BLaER1 treated with 17β-estradiol and CSF1 and Interleukin-3, amounts not matched to agents 10 nM and 100 nM (cell line): Measurements from ENCODE around the gene TMEM273.
A peak's percentile ranks its signal among the peaks of the same experiment; 100 is the strongest.
"Not testable (repeated sequence)": the region's sequence is repeated elsewhere in the genome, so short reads cannot be mapped to it uniquely, and the experiment has no call there.

Source experiments
- H3K27ac ChIP-seq, 11 experiments: shearing (Covaris generic); formaldehyde crosslinking; 2 replicates each; pipeline ENCODE4 v1.8.1; 2022
- H3K27me3 ChIP-seq, 11 experiments: shearing (Covaris generic); formaldehyde crosslinking; 2 replicates each; pipeline ENCODE4 v1.8.1; 2022
- H3K36me3 ChIP-seq, 11 experiments: shearing (Covaris generic); formaldehyde crosslinking; 2 replicates each; pipeline ENCODE4 v1.8.1; 2022
- H3K4me1 ChIP-seq, 10 experiments: shearing (Covaris generic); formaldehyde crosslinking; 2 replicates each; pipeline ENCODE4 v1.8.1; 2022
- H3K4me2 ChIP-seq, 11 experiments: shearing (Covaris generic); formaldehyde crosslinking; 2 replicates each; pipeline ENCODE4 v1.8.1; 2022
- H3K4me3 ChIP-seq, 10 experiments: shearing (Covaris generic); formaldehyde crosslinking; 2 replicates each; pipeline ENCODE4 v1.8.1; 2022
- H3K9ac ChIP-seq, 11 experiments: shearing (Covaris generic); formaldehyde crosslinking; 2 replicates each; pipeline ENCODE4 v1.8.1; 2022
- H3K9me3 ChIP-seq, 11 experiments: shearing (Covaris generic); formaldehyde crosslinking; replicated peaks in 1 of 11; 2 replicates each; pipeline ENCODE4 v1.8.1; 2022
- H4K20me1 ChIP-seq, 11 experiments: shearing (Covaris generic); formaldehyde crosslinking; 2 replicates each; pipeline ENCODE4 v1.8.1; 2022
- Cebpa-rat ChIP-seq, 11 experiments: shearing (Covaris generic); IDR thresholded peaks; 2 replicates each; pipeline ENCODE4 v1.8.1; 2022

The TMEM273 gene

DNA sequence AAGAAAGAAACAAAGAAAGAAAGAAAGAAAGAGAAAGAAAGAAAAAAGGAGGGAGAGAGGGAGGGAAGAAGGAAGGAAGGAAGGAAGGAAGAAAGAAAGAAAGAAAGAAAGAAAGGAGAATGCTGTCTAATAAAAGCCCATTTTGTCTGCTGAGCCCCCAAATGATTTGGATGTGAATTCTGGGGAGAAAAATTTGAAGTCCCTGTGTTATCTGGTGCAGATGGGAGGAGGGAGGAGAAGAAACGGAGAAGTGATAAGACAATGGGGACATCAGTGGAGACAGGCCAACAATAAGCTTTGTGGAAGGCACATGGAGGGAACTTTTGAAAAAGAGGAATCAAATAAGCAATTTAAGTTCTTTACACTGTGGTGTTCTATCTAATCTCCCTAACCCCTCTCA, 24.6 kb upstream of the TMEM273 start:
- Histone ChIP-seq H3K9me3 (no peaks in the 10 kb centered on the region), H3K27me3 (no peaks in the 10 kb centered on the region), H4K20me1 (no peaks in the 10 kb centered on the region), H3K36me3 (no peaks in the 10 kb centered on the region), H3K4me2 (no peak overlapping the region), H3K9ac (no peak overlapping the region), H3K4me1 (peaks cover 0 to 7% (median 3%) of the 10 kb centered on the region in 10 experiments; a peak in 7 of 20 replicates), H3K4me3 (no peak overlapping the region), H3K27ac (no peak overlapping the region)
- TF ChIP-seq Cebpa-rat (IDR thresholded peaks at IDR 0.05) = no peak

DNA sequence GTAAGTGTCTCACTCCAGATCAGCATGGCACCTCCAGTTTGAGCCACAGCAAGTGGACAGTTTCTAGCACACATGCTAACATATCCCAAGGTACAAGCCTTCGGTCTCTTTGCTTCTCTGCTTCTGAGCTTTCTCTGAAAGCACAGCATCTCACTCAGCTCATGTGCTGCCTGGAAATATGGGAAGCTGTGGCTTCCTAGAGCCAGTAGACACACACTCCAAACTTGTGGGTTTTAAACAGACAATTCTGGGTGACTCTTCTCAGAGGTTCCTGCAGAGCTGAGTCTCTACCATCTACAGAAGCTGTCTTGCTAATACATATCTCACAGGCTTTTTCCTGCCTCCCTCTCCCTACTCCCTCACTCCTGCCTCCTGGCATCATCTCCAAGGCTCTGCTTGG, 23.9 kb upstream of the TMEM273 start:
- Histone ChIP-seq H3K27ac (no peak overlapping the region), H3K4me3 (no peak overlapping the region), H3K36me3 (no peaks in the 10 kb centered on the region), H3K4me1 (peaks cover 0 to 7% (median 3%) of the 10 kb centered on the region in 10 experiments; a peak in 7 of 20 replicates), H3K4me2 (peak overlapping the region in 3 of 11 experiments; percentile 0 to 36 (median 33); a peak in 3 of 22 replicates), H4K20me1 (no peaks in the 10 kb centered on the region), H3K9me3 (no peaks in the 10 kb centered on the region), H3K9ac (no peak overlapping the region), H3K27me3 (no peaks in the 10 kb centered on the region)
- no peak for TF ChIP-seq Cebpa-rat (IDR thresholded peaks at IDR 0.05)

DNA sequence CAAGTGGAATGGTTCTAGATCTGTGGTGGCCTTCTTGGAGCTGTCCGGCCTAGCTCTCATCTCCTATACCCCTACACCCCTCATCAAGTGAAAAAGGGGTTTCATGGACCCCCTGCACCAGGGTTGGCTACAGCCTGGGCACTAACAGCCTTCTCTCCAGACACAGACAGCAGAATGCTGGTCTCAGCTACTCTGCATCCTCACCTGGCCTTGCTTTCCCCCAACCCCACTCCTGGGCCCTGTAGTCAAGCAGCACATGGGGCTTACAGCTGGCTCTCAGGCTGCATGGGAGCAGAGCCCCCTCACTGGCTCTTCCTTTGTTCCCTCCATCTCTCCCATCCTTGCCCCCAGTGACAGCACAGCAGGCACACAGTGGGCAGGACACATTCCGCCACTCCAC, 20.8 kb upstream of the TMEM273 start:
- H3K36me3 ChIP-seq = no peaks in the 10 kb centered on the region
- H3K9me3 ChIP-seq = peaks cover 6 to 12% (median 7%) of the 10 kb centered on the region in 11 experiments; a peak in 14 of 22 replicates
- H4K20me1 ChIP-seq = no peaks in the 10 kb centered on the region
- no peak overlapping the region for H3K27ac ChIP-seq
- no peak for TF ChIP-seq Cebpa-rat (IDR thresholded peaks at IDR 0.05)
- peaks cover 0 to 10% (median 4%) of the 10 kb centered on the region in 10 experiments; a peak in 9 of 20 replicates for H3K4me1 ChIP-seq
- no peak overlapping the region for H3K4me2 ChIP-seq
- H3K9ac ChIP-seq = no peak overlapping the region
- H3K27me3 ChIP-seq = no peaks in the 10 kb centered on the region
- no peak overlapping the region for H3K4me3 ChIP-seq

DNA sequence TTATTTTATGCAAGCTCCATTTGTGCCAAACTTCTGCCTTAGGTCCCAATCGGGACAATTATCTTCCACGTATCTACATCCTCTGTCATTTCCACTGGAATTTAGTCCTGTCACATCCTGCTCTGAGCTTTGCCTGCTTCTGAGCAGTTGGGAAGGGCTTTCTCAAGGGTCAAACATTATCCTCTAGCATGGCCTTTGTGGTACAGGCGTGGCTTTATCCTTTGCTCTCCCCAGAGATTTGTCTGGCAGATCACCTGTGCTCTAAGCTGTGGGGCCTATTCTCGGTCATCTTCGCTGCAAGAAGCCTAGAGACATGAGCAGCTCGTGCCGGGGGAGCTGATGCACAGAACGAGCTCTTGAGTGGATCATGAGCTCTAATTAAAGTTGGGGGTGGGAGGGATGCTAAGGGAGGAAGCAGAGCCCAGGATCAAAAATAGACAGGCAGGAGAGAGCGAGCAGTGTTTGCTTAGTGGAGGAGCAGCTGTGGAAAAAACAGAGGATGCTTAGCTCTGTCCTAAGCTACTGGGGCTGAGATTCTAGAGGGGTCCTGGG, 19.8 kb upstream of the TMEM273 start:
- no peak overlapping the region for H3K9ac ChIP-seq
- no peak overlapping the region for H3K27ac ChIP-seq
- peaks cover 7 to 21% (median 13%) of the 10 kb centered on the region in 11 experiments; a peak in 14 of 22 replicates for H3K9me3 ChIP-seq
- no peak overlapping the region for H3K4me3 ChIP-seq
- no peak for TF ChIP-seq Cebpa-rat (IDR thresholded peaks at IDR 0.05)
- H3K36me3 ChIP-seq = no peaks in the 10 kb centered on the region
- H3K27me3 ChIP-seq = no peaks in the 10 kb centered on the region
- H3K4me1 ChIP-seq = peaks cover 0 to 10% (median 4%) of the 10 kb centered on the region in 10 experiments; a peak in 9 of 20 replicates
- no peak overlapping the region for H3K4me2 ChIP-seq
- no peaks in the 10 kb centered on the region for H4K20me1 ChIP-seq

DNA sequence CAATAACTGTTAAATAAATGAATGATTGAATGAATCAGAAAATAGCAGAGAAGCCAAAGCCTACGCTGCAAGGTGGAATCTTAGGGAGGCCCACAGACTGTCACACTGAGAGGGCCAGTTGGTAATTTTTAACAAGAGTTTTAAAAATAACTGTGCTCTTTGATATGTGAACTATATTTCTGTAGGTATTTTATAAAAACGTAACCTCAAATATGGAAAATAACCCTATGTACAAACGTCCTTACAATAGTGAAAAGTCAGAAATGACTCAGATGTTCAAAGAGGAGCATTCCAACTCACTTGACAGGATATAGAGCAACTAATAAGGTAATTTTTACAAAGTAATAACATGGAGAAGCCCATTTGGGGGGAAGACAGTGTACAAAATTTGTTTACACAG, 18.9 kb upstream of the TMEM273 start:
- no peak overlapping the region for H3K4me2 ChIP-seq
- H3K4me3 ChIP-seq = no peak overlapping the region
- H3K9ac ChIP-seq = no peak overlapping the region
- TF ChIP-seq Cebpa-rat (IDR thresholded peaks at IDR 0.05) = no peak
- H3K27me3 ChIP-seq = no peaks in the 10 kb centered on the region
- peaks cover 0 to 7% (median 4%) of the 10 kb centered on the region in 10 experiments; a peak in 9 of 20 replicates for H3K4me1 ChIP-seq
- no peaks in the 10 kb centered on the region for H3K36me3 ChIP-seq
- H4K20me1 ChIP-seq = no peaks in the 10 kb centered on the region
- H3K27ac ChIP-seq = no peak overlapping the region
- peaks cover 7 to 21% (median 13%) of the 10 kb centered on the region in 11 experiments; a peak in 14 of 22 replicates for H3K9me3 ChIP-seq

DNA sequence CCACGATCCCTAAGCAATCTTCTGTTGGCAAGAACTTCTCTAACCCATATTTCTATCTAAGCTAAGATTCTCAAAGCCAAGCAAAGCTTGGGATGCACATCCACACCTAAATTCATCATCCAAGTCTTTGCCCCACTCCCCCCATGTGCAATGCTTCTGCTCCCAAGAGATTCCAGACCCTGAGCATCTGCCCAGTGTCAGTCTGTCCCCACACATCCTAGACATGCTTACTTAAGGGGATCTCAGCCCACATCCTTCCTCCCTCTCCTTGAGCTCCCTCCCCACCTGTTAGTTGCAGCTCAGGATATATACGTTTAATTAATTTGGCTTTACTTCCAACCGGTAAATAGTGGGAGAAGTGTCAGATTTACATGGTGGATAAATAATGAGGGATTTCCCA, 17.0 kb upstream of the TMEM273 start:
- H3K4me1 ChIP-seq = peaks cover 0 to 4% (median 1%) of the 10 kb centered on the region in 10 experiments; a peak in 3 of 20 replicates
- TF ChIP-seq Cebpa-rat (IDR thresholded peaks at IDR 0.05) = no peak
- no peak overlapping the region for H3K27ac ChIP-seq
- no peaks in the 10 kb centered on the region for H3K27me3 ChIP-seq
- H3K36me3 ChIP-seq = no peaks in the 10 kb centered on the region
- no peak overlapping the region for H3K9ac ChIP-seq
- peaks cover 7 to 21% (median 13%) of the 10 kb centered on the region in 11 experiments; a peak in 14 of 22 replicates for H3K9me3 ChIP-seq
- peak overlapping the region in 6 of 11 experiments; percentile 7 to 31 (median 20); a peak in 4 of 22 replicates for H3K4me2 ChIP-seq
- H4K20me1 ChIP-seq = no peaks in the 10 kb centered on the region
- no peak overlapping the region for H3K4me3 ChIP-seq

DNA sequence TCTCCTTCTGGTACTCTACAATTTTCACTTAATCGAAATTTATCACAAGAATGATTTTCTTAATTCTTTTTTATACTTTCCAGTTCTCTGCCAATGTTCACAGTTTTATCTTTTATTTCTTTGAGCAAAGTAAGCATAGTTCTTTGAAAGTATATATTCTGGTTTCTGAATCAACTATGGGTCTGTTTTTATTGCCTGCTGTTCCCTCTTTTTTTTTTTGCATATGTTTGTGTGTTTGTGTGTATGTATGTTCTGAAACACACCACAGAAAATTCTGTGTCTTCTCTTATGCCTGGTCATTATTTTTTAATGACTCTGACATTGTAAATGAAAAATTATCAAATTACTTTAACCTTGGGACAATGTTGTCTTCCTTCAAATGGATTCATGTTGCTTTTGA, 15.9 kb upstream of the TMEM273 start:
- Histone ChIP-seq H3K9me3 (peaks cover 7 to 21% (median 13%) of the 10 kb centered on the region in 11 experiments; a peak in 14 of 22 replicates), H4K20me1 (no peaks in the 10 kb centered on the region), H3K4me1 (peaks cover 0 to 4% (median 1%) of the 10 kb centered on the region in 10 experiments; a peak in 3 of 20 replicates), H3K36me3 (no peaks in the 10 kb centered on the region), H3K4me3 (no peak overlapping the region), H3K27me3 (no peaks in the 10 kb centered on the region), H3K27ac (no peak overlapping the region), H3K4me2 (no peak overlapping the region), H3K9ac (no peak overlapping the region)
- TF ChIP-seq Cebpa-rat (IDR thresholded peaks at IDR 0.05) = no peak

DNA sequence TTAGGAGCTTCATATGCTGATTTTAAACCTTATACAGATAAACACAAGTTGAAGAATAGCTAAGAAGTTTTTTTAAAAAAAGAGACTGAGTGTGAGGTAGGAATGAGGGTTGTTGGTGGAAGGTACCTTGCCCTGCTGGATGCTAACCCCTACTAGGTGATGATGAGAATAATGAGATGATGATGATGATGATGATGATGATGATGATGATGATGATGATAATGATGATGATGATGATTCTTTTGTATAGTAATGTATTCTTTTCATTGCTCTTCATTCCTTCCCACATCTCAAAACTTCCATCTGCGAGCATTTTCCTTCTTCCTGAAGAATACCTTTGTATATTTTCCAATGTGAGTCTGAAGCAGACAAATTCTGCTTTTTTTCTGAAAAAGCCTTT, 14.1 kb upstream of the TMEM273 start:
- no peak overlapping the region for H3K9ac ChIP-seq
- peaks cover 0 to 4% (median 1%) of the 10 kb centered on the region in 10 experiments; a peak in 3 of 20 replicates for H3K4me1 ChIP-seq
- H4K20me1 ChIP-seq = no peaks in the 10 kb centered on the region

DNA sequence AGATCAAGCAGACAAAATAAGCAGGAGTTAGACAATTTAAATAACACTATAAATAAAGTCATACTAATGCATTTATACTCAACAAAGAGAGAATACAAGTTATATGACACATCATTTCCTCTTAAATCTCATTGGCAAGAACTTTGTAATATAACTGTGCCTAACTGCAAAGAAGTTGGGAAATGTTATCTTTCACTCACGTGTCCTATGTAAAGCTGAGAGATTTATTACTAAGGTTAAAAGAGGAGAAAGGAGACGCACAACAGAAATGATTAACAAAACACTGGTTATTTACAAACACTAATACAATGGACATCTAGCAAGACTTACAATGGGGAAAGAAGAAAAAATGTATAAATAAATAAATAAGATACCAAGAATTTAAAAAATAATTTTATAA, 12.7 kb upstream of the TMEM273 start:
- Histone ChIP-seq H3K9me3 (peaks cover 7 to 21% (median 13%) of the 10 kb centered on the region in 11 experiments; a peak in 14 of 22 replicates), H3K4me2 (no peak overlapping the region), H3K27ac (no peak overlapping the region), H3K4me1 (peaks cover 0 to 4% (median 1%) of the 10 kb centered on the region in 10 experiments; a peak in 3 of 20 replicates), H3K36me3 (no peaks in the 10 kb centered on the region), H4K20me1 (no peaks in the 10 kb centered on the region), H3K27me3 (no peaks in the 10 kb centered on the region), H3K4me3 (no peak overlapping the region), H3K9ac (no peak overlapping the region)
- TF ChIP-seq Cebpa-rat (IDR thresholded peaks at IDR 0.05) = no peak

More for the DNA sequence above, 14.1 kb upstream of the TMEM273 start:
- H3K27me3 ChIP-seq = no peaks in the 10 kb centered on the region
- H3K36me3 ChIP-seq = no peaks in the 10 kb centered on the region
- no peak for TF ChIP-seq Cebpa-rat (IDR thresholded peaks at IDR 0.05)
- H3K4me2 ChIP-seq = no peak overlapping the region
- no peak overlapping the region for H3K27ac ChIP-seq
- H3K9me3 ChIP-seq = peaks cover 7 to 21% (median 13%) of the 10 kb centered on the region in 11 experiments; a peak in 14 of 22 replicates
- no peak overlapping the region for H3K4me3 ChIP-seq

DNA sequence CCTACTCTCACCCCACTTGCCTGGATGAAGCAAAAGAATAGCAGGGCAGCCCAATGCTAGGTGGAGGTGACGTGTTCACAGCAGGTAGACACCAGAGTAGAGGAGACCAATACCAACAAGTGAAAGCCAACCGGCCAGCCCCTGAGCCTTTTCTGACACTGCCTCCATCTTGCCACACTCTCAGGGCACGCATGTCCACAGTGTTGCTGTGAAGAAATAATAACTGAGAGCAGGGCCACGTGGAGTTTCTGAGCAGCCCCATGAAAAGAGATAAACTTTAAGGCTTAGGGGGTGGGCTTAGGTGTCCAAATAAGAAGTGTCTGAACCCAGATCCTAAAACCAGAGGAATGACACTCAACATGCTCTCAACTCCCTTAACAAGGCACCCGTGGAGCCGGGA, 9.0 kb upstream of the TMEM273 start:
- H3K36me3 ChIP-seq = no peaks in the 10 kb centered on the region
- TF ChIP-seq Cebpa-rat (IDR thresholded peaks at IDR 0.05) = no peak
- H3K4me3 ChIP-seq = no peak overlapping the region
- no peak overlapping the region for H3K27ac ChIP-seq
- H3K27me3 ChIP-seq = no peaks in the 10 kb centered on the region
- H4K20me1 ChIP-seq = no peaks in the 10 kb centered on the region
- H3K9ac ChIP-seq = no peak overlapping the region
- H3K9me3 ChIP-seq = peaks cover 0 to 3% (median 0%) of the 10 kb centered on the region in 11 experiments; a peak in 2 of 22 replicates
- H3K4me1 ChIP-seq = peaks cover 0 to 10% (median 7%) of the 10 kb centered on the region in 10 experiments; a peak in 10 of 20 replicates
- H3K4me2 ChIP-seq = no peak overlapping the region

DNA sequence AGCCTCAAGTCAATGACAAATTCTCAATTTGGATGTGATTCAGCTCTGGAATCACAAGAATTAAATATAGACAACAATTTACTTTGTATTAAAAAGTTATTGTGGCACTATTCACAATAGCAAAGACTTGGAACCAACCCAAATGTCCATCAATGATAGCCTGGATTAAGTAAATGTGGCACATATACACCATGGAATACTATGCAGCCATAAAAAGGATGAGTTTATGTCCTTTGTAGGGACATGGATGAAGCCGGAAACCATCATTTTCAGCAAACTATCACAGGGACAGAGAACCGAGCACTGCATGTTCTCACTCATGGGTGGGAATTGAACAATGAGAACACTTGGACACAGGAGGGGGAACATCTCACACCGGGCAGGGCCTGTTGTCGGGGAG, 7.7 kb upstream of the TMEM273 start:
- H3K9ac ChIP-seq, H3K9me3 ChIP-seq, H3K4me2 ChIP-seq, H4K20me1 ChIP-seq, H3K27ac ChIP-seq, H3K27me3 ChIP-seq, H3K36me3 ChIP-seq, H3K4me3 ChIP-seq: not testable (repeated sequence)
- peaks cover 1 to 20% (median 11%) of the 10 kb centered on the region in 10 experiments; a peak in 19 of 20 replicates for H3K4me1 ChIP-seq
